Measurements from ENCODE around the gene TSPEAR. TPM values are rescaled to one million over a fixed set of nuclear protein-coding genes. Genes with fewer than 3 reads are reported as not detected.

Gene TSPEAR
- total and polyA plus RNA-seq, 9 of the 15 experiments (the other 6 are each of a cell fraction or from before 2014, with no cell fraction given), result not detected

- BruUV-seq (replicated peaks), result no TSS peak
- TF ChIP-seq ZNF347 (CRISPR knock-in tag; IDR thresholded peaks at IDR 0.05; ENCODE audit: low read depth) (no peak), GABPA (tag; conservative IDR thresholded peaks at IDR 0.05; ENCODE audit: low read depth) (no peak), ZNF24 (IDR thresholded peaks at IDR 0.05) (no peak), ZFP30 (CRISPR knock-in tag; IDR thresholded peaks at IDR 0.05; ENCODE audit: borderline replicate concordance) (no peak), GATAD2B (IDR thresholded peaks at IDR 0.05; ENCODE audit: borderline replicate concordance) (no peak), E2F8 (IDR thresholded peaks at IDR 0.05; ENCODE audit: low read depth, partially characterized antibody) (no peak), PRDM10 (IDR thresholded peaks at IDR 0.05; ENCODE audit: partially characterized antibody) (no peak), MTA2 (IDR thresholded peaks at IDR 0.05; ENCODE audit: low read depth) (no peak), ZNF324 (CRISPR knock-in tag; IDR thresholded peaks at IDR 0.05) (no peak), MED1 (CRISPR knock-in tag; IDR thresholded peaks at IDR 0.05; ENCODE audit: borderline replicate concordance) (no peak), CBFA2T3 (IDR thresholded peaks at IDR 0.05) (no peak), SRSF7 (optimal IDR thresholded peaks at IDR 0.05; ENCODE audit: low read depth, low read length) (no peak), CBX2 (IDR thresholded peaks at IDR 0.05; ENCODE audit: insufficient read depth, low read length, poor library complexity, severe bottlenecking) (no peak), RBM15 (IDR thresholded peaks at IDR 0.05; ENCODE audit: insufficient read depth, low read length) (no peak), TBP (optimal IDR thresholded peaks at IDR 0.05; ENCODE audit: low read depth, low read length) (no peak), ETV6 (IDR thresholded peaks at IDR 0.05; ENCODE audit: borderline replicate concordance in 1 of 2, low read depth in 2 of 2, low read length in 1 of 2) (no peak), ETV6 (CRISPR knock-in tag; IDR thresholded peaks at IDR 0.05; ENCODE audit: borderline replicate concordance) (no peak), ZNF780A (CRISPR knock-in tag; IDR thresholded peaks at IDR 0.05) (no peak), ZNF197 (CRISPR knock-in tag; IDR thresholded peaks at IDR 0.05; ENCODE audit: low read depth) (no peak)
Observed at GRCh38 chr21:44748621-44749020, 37.2 kb upstream of the TSPEAR start.

More at GRCh38 chr21:44748621-44749020, 37.2 kb upstream of the TSPEAR start:
- WGBS (ENCODE audit: insufficient coverage, low coverage, missing lambda C conversion rate), result 16% methylated on average over 15 of the region's 16 CpGs
- no peaks in the 10 kb centered on the region for H3K36me3 ChIP-seq (ENCODE audit: control insufficient read depth, insufficient read depth, low read length)
- intact Hi-C loops (cut with micrococcal nuclease), result no loop called here
- no peak overlapping the region for H3K27ac ChIP-seq (ENCODE audit: extremely low read depth, low read depth, low read length)
- H4K20me1 ChIP-seq (replicated peaks; ENCODE audit: control insufficient read depth, insufficient read depth, low read length), result 0 out of 2 replicates have a peak, but pooled peaks cover 3% of the 10 kb centered on the region
- POLR2A ChIA-PET, result interaction anchor here (0.8 to 1.2 kb wide), 4 partner anchors 9 to 238 kb away, joined by 3 to 7 read pairs (median 3); no protein-coding TSS in a partner anchor
- H3K9me3 ChIP-seq (replicated peaks; ENCODE audit: control insufficient read depth, insufficient read depth, low read depth, low read length), result no peaks in the 10 kb centered on the region; the same call in 1 of the 2 replicates
- no peak overlapping the region for H2AFZ ChIP-seq (ENCODE audit: low read depth, low read length)
- peak overlapping the region in 1 of 2 experiments; percentile 26; a peak in 1 of 4 replicates for H3K9ac ChIP-seq (ENCODE audit: insufficient read depth in 1 of 2, low read depth in 2 of 2, low read length in 2 of 2)
- DNase-seq (ENCODE audit: extremely low read depth in 1 of 4, low spot score in 3 of 4) (no peak), ATAC-seq (peak; percentile 33; the same call in 2 of the 3 replicates), FAIRE-seq (no peak)
- no peak overlapping the region for H3K4me2 ChIP-seq (ENCODE audit: insufficient read depth, low read length)
- H3K9me1 ChIP-seq (ENCODE audit: control insufficient read depth, insufficient read depth, low read length), result no peaks in the 10 kb centered on the region
- CTCF ChIA-PET (ENCODE audit: low intra/inter-chr PET ratio), result no interaction called here
- peaks cover 62 to 81% of the 10 kb centered on the region in 2 experiments for H3K27me3 ChIP-seq (ENCODE audit: control insufficient read depth in 2 of 2, insufficient read depth in 2 of 2, low read length in 2 of 2)
- H3K79me2 ChIP-seq (ENCODE audit: control insufficient read depth, insufficient read depth, low read length), result no peaks in the 10 kb centered on the region
- H3K4me1 ChIP-seq (replicated peaks in 1 of 2; ENCODE audit: control insufficient read depth in 2 of 2, insufficient read depth in 2 of 2, low read length in 2 of 2), result peaks cover 0 to 42% of the 10 kb centered on the region in 2 experiments; a peak in 2 of 5 replicates
- no peak overlapping the region for H3K4me3 ChIP-seq
- in situ Hi-C loops (cut with MboI), result no loop called here
